HG03159 (cell line): ENCODE results near the gene EVA1C.
"Not testable (repeated sequence)": the region's sequence is repeated elsewhere in the genome, so short reads cannot be mapped to it uniquely, and the experiment has no call there.

Source experiments
- ATAC-seq: cut with Tn5 transposase; IDR thresholded peaks from one replicate; pipeline ENCODE4 v1.9.1; 2021; ENCODE audit warnings: mild to moderate bottlenecking, moderate library complexity; ENCODE audit not compliant: unreplicated experiment

EVA1C gene

GRCh38 chr21:32459972-32460371 is 47.5 kb downstream of the EVA1C start:
- no peak for ATAC-seq

GRCh38 chr21:32461503-32461902 is 49.0 kb downstream of the EVA1C start:
- ATAC-seq, result no peak

- not testable (repeated sequence) for ATAC-seq
These were observed 50.1 kb downstream of the EVA1C start for GRCh38 chr21:32462564-32462963.

- ATAC-seq, result no peak
These were observed 50.9 kb downstream of the EVA1C start for GRCh38 chr21:32463367-32463766.

- no peak for ATAC-seq
These were observed 51.4 kb downstream of the EVA1C start for GRCh38 chr21:32463889-32464300.

- no peak for ATAC-seq
These were observed 54.8 kb downstream of the EVA1C start for GRCh38 chr21:32467291-32467690.

- no peak for ATAC-seq
These were observed 56.2 kb downstream of the EVA1C start for GRCh38 chr21:32468681-32469111.

GRCh38 chr21:32469628-32470027 is 57.1 kb downstream of the EVA1C start:
- ATAC-seq, result no peak

- ATAC-seq, result no peak
These were observed 57.7 kb downstream of the EVA1C start for GRCh38 chr21:32470206-32470605.

GRCh38 chr21:32472890-32473765 is 60.6 kb downstream of the EVA1C start:
- no peak for ATAC-seq

- no peak for ATAC-seq
These were observed 61.9 kb downstream of the EVA1C start for GRCh38 chr21:32474179-32475059.

GRCh38 chr21:32475162-32475812 is 62.8 kb downstream of the EVA1C start:
- ATAC-seq, result no peak

- ATAC-seq, result no peak
These were observed 64.3 kb downstream of the EVA1C start for GRCh38 chr21:32476661-32477423.

- ATAC-seq, result no peak
These were observed 64.9 kb downstream of the EVA1C start for GRCh38 chr21:32477424-32477745.

- ATAC-seq, result no peak
These were observed 69.4 kb downstream of the EVA1C start for GRCh38 chr21:32481875-32482408.

- ATAC-seq, result no peak
These were observed 70.2 kb downstream of the EVA1C start for GRCh38 chr21:32482565-32483292.

GRCh38 chr21:32483293-32483595 is 70.7 kb downstream of the EVA1C start:
- ATAC-seq, result no peak

- no peak for ATAC-seq
These were observed 72.3 kb downstream of the EVA1C start for GRCh38 chr21:32484706-32485380.

GRCh38 chr21:32492376-32492775 is 79.9 kb downstream of the EVA1C start:
- no peak for ATAC-seq
